Tibial nerve (tissue), 4 donors: ENCODE results near the gene SIPA1L3. TPM values are rescaled to one million over a fixed set of nuclear protein-coding genes. Genes with fewer than 3 reads are reported as not detected.

Experiments used
- DNase-seq, 2 donors: peaks; one replicate each; pipeline ENCODE4 v3.0.0-alpha.2; 2019; ENCODE audit warnings: low spot score in 2 of 2
- H3K27ac ChIP-seq, 4 donors: fragments of 200-600 bp; sonication (generic) in 3 of 4; one replicate each; pipeline ENCODE4 v1.5.1; 2017 to 2019; ENCODE audit warnings: mild to moderate bottlenecking in 1 of 4
- H3K27me3 ChIP-seq, 2 donors: fragments of 200-600 bp; sonication (generic) in 1 of 2; one replicate each; pipeline versions ENCODE4 v1.5.1 to v1.6.0; 2017 to 2019
- H3K36me3 ChIP-seq, 3 donors: fragments of 200-600 bp; sonication (generic); one replicate each; pipeline ENCODE4 v1.5.1; 2018 to 2019
- H3K4me1 ChIP-seq, 4 donors: fragments of 200-600 bp; sonication (generic) in 3 of 4; one replicate each; pipeline ENCODE4 v1.5.1; 2017 to 2019
- H3K4me3 ChIP-seq, 4 donors: fragments of 200-600 bp; sonication (generic) in 3 of 4; one replicate each; pipeline ENCODE4 v1.5.1; 2017 to 2019; ENCODE audit warnings: mild to moderate bottlenecking in 1 of 4, moderate library complexity in 1 of 4
- H3K9me3 ChIP-seq, 4 donors: fragments of 200-600 bp; sonication (generic) in 3 of 4; one replicate each; pipeline ENCODE4 v1.5.1; 2017 to 2019
- EP300 ChIP-seq, 2 donors: sonication (generic); formaldehyde crosslinking; IDR thresholded peaks; one replicate each; pipeline ENCODE4 v1.6.1; 2017; ENCODE audit warnings: antibody characterized with exemption in 2 of 2, mild to moderate bottlenecking in 1 of 2
- POLR2A ChIP-seq, 2 donors: fragments of 450-650 bp; IDR thresholded peaks; one replicate each; pipeline ENCODE4 v1.6.1; 2017; ENCODE audit warnings: antibody characterized with exemption in 2 of 2, mild to moderate bottlenecking in 2 of 2, moderate library complexity in 2 of 2
- WGBS, 2 donors: methylation state at CpG; one replicate each; pipeline ENCODE4 v1.1.5; 2018; 5-methylcytosine and 5-hydroxymethylcytosine counted together
- total RNA-seq, 4 donors: library from RNA; depleted of rRNA; stranded (reverse); fragments of >200 nt; gene quantifications; one replicate each; pipeline ENCODE4 v1.1.0, GENCODE V29; 2016
- TF ChIP-seq, protein P1 (sequence below), 5 experiments: fragments of 200-600 bp in 3 of 5; fragments of 450-650 bp in 2 of 5; sonication (generic) in 3 of 5; IDR thresholded peaks; one replicate each; pipeline ENCODE4 v1.5.1; 2016 to 2019; ENCODE audit warnings: antibody characterized with exemption in 5 of 5, mild to moderate bottlenecking in 3 of 5, moderate library complexity in 2 of 5

The SIPA1L3 gene
- total RNA-seq, 4 donors from 2014 or later: 8.3 to 43.9 (median 17.0) TPM

DNA sequence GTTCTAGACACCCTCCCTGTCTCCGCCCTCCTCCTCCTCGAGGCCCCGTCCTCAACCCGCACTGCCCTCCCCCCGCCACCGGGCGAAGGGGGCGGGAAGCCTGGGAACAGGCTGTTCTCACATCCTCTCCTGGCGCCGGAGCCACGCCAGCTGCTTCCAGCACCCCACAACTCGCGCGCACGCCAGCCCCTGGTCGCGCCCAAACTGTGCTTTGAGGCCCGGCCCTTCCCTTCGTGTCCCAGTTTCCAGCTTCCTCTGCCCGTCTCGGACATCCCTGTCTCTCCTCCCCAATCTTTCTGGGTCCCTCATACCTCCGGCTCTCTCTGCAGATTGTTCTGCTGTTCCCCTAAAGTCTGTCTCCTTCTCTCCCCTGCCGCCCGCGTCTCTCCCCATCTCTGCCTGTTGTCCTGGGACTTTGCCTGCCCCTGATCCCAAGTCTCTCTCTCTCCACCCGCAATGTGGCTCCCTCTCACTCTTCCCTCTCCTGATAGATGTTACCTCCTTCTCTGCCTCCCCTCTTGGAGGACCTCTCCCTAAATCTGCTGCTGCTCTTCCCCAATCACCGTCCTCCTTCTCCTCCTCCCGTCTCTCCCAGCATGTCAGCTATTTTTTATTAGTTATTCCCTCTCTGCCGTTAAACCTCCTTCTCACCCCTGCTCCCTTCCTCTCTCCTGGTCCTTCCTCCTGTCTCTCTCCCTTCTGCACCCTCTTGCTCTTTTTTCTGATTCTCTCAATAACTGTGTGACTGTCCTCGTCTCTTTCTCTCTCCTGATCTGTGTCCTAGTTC lies 302.9 kb downstream of the SIPA1L3 start:
- H3K27me3 ChIP-seq: peaks cover 0 to 65% of the 10 kb centered on the region in 2 donors
- no peaks in the 10 kb centered on the region for H3K9me3 ChIP-seq
- H3K27ac ChIP-seq: peak overlapping the region; percentile 18 to 87 (median 49)
- H3K4me3 ChIP-seq: peak overlapping the region in 2 of 4 donors; percentile 18 to 42
- WGBS, 2 donors: 3 to 4% methylated on average over 30 of the region's 30 CpGs
- peaks cover 0 to 26% (median 0%) of the 10 kb centered on the region in 3 donors for H3K36me3 ChIP-seq
- TF ChIP-seq EP300 (IDR thresholded peaks at IDR 0.05) (peak; percentile 52 to 80), POLR2A (IDR thresholded peaks at IDR 0.05) (peak in 1 of 2 donors; percentile 65)
- TF ChIP-seq, protein P1, sequence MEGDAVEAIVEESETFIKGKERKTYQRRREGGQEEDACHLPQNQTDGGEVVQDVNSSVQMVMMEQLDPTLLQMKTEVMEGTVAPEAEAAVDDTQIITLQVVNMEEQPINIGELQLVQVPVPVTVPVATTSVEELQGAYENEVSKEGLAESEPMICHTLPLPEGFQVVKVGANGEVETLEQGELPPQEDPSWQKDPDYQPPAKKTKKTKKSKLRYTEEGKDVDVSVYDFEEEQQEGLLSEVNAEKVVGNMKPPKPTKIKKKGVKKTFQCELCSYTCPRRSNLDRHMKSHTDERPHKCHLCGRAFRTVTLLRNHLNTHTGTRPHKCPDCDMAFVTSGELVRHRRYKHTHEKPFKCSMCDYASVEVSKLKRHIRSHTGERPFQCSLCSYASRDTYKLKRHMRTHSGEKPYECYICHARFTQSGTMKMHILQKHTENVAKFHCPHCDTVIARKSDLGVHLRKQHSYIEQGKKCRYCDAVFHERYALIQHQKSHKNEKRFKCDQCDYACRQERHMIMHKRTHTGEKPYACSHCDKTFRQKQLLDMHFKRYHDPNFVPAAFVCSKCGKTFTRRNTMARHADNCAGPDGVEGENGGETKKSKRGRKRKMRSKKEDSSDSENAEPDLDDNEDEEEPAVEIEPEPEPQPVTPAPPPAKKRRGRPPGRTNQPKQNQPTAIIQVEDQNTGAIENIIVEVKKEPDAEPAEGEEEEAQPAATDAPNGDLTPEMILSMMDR (IDR thresholded peaks at IDR 0.05): no peak
- peaks cover 0 to 34% (median 25%) of the 10 kb centered on the region in 4 donors for H3K4me1 ChIP-seq
- DNase-seq: peak; percentile 66 to 68

DNA sequence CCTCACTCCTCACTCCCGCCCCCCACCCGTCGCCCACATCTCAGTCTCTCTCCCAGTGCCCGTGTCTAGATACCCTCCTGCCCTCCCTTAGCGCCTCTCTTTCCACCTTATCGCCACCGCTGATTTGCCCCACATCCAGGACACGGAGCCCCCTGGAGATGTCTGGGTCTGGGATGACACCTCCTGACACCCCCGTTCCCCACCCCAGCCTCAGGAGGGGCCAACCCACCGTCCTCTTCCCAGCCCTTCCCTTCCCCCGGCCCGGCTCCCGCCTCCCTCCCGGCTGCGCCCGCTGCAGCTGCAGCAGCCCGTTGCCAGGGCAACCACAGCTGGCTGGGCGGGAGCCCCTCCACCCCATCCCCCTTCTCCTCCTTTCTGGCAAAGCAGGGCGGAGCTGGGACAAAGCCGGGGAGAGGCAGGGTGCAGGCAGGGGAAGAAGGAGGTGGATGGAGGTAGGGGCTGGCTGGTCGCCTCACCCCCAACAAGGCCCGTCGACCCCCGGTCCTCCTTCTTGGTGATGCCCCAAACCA lies 303.5 kb downstream of the SIPA1L3 start:
- WGBS, 2 donors: 0 to 3% methylated on average over 23 to 24 of the region's 24 CpGs
- peak overlapping the region in 1 of 4 donors; percentile 42 for H3K4me3 ChIP-seq
- H3K27ac ChIP-seq: peak overlapping the region; percentile 18 to 87 (median 49)
- H3K36me3 ChIP-seq: peaks cover 0 to 22% (median 0%) of the 10 kb centered on the region in 3 donors
- H3K9me3 ChIP-seq: no peaks in the 10 kb centered on the region
- H3K27me3 ChIP-seq: peaks cover 0 to 69% of the 10 kb centered on the region in 2 donors
- H3K4me1 ChIP-seq: peaks cover 0 to 34% (median 25%) of the 10 kb centered on the region in 4 donors
- DNase-seq: peak in 1 of 2 donors; percentile 19
- TF ChIP-seq, protein P1 (IDR thresholded peaks at IDR 0.05): no peak
- peak in 1 of 2 donors; percentile 7 for TF ChIP-seq EP300 (IDR thresholded peaks at IDR 0.05)
- TF ChIP-seq POLR2A (IDR thresholded peaks at IDR 0.05): peak in 1 of 2 donors; percentile 39

DNA sequence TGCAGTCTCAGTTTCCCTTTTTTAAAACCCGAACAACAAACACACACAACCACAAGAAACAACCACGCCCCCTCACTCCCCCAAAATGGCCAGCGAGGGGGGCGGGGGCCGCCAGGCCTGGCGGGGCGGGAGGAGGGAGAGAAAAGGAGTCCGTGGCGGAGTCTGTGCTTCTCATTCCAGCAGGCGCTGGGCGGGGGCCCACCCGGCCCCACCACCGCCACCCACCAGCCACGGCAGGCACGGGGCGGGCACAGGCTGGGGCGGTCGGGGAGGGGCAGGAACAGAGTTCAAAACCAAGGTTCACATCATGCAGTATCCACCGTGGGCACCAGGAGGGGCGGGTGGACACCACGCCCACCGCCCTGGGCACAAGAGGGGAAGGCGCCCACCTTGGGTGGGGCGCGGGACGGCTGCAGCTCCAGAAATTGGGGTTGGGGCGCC lies 304.2 kb downstream of the SIPA1L3 start:
- H3K4me3 ChIP-seq: peak overlapping the region in 1 of 4 donors; percentile 42
- no peak for DNase-seq
- TF ChIP-seq EP300 (IDR thresholded peaks at IDR 0.05) (no peak), POLR2A (IDR thresholded peaks at IDR 0.05) (no peak)
- TF ChIP-seq, protein P1 (IDR thresholded peaks at IDR 0.05): no peak
- peaks cover 0 to 15% (median 0%) of the 10 kb centered on the region in 3 donors for H3K36me3 ChIP-seq
- WGBS, 2 donors: 4% methylated on average over 11 to 27 of the region's 27 CpGs
- H3K27ac ChIP-seq: peak overlapping the region in 1 of 4 donors; percentile 87
- H3K27me3 ChIP-seq: peaks cover 0 to 75% of the 10 kb centered on the region in 2 donors
- peaks cover 0 to 34% (median 25%) of the 10 kb centered on the region in 4 donors for H3K4me1 ChIP-seq
- no peaks in the 10 kb centered on the region for H3K9me3 ChIP-seq

DNA sequence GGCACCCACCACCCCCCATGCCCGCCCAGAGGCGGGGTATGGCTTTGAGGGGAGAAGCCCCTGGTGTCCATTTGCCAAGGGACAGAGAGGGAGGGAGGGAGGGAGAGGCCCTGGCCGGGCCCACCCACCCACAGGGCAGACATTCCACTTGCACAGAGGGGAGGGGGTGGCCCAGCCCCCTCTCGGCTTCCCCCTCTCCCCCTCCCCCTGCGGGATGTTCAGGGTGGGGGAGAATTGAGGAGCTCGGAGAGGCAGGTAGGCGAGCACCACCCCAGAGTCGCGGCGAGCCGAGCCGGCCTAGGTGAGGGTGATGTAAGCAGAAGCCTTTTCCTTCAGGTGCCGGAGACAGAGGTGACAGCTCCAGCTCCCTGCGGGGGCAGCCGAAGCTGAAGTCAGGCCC lies 304.8 kb downstream of the SIPA1L3 start:
- no peak for DNase-seq
- no peak for TF ChIP-seq EP300 (IDR thresholded peaks at IDR 0.05)
- TF ChIP-seq, protein P1 (IDR thresholded peaks at IDR 0.05): no peak
- TF ChIP-seq POLR2A (IDR thresholded peaks at IDR 0.05): no peak
- no peak overlapping the region for H3K4me3 ChIP-seq
- no peaks in the 10 kb centered on the region for H3K9me3 ChIP-seq
- H3K4me1 ChIP-seq: peaks cover 0 to 34% (median 25%) of the 10 kb centered on the region in 4 donors
- peaks cover 0 to 81% of the 10 kb centered on the region in 2 donors for H3K27me3 ChIP-seq
- peaks cover 0 to 9% (median 0%) of the 10 kb centered on the region in 3 donors for H3K36me3 ChIP-seq
- H3K27ac ChIP-seq: no peak overlapping the region
- 40 to 43% methylated on average over 12 to 15 of the region's 15 CpGs for WGBS, 2 donors

DNA sequence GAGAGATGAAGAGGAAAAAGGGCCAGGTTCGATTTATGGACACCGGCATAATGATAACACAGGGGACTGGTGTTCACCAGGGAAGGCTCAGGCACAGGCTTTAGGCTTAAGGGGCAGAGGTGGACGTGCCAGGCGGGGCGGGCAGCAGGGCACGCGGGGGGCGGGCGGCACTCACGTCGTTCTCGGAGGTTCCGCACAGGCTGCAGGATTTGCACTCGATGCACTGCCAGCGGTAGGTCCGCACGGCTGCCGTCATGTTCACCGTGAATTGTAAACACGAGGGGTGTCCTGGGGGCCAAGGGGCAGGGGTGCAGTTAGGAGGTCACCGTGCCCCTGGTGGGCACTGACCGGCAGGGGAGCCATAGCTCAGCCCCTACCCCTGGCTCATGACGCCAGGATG lies 306.5 kb downstream of the SIPA1L3 start:
- no peak overlapping the region for H3K27ac ChIP-seq
- no peaks in the 10 kb centered on the region for H3K9me3 ChIP-seq
- no peaks in the 10 kb centered on the region for H3K36me3 ChIP-seq
- no peak for TF ChIP-seq POLR2A (IDR thresholded peaks at IDR 0.05)
- TF ChIP-seq, protein P1 (IDR thresholded peaks at IDR 0.05): no peak
- no peak for TF ChIP-seq EP300 (IDR thresholded peaks at IDR 0.05)
- H3K4me3 ChIP-seq: no peak overlapping the region
- H3K27me3 ChIP-seq: peaks cover 0 to 94% of the 10 kb centered on the region in 2 donors
- DNase-seq: no peak
- WGBS, 2 donors: 90 to 91% methylated on average over 23 of the region's 23 CpGs
- peaks cover 0 to 34% (median 25%) of the 10 kb centered on the region in 4 donors for H3K4me1 ChIP-seq
